Astrocyte (in vitro differentiated cells and primary cell): ENCODE results near the gene SNTB2. TPM values are rescaled to one million over a fixed set of nuclear protein-coding genes. Genes with fewer than 3 reads are reported as not detected.

Experiments used
- DNase-seq: peaks from one replicate; pipeline ENCODE4 v3.0.0-alpha.2; 2010; ENCODE audit warnings: low read depth
- FAIRE-seq: peaks from 2 replicates; lab custom pipeline; 2011; peaks lifted over from hg19 to GRCh38; lab: Jason Lieb, UNC
- H2AFZ ChIP-seq: 2 replicates; pipeline ENCODE4 v1.6.0; 2012; ENCODE audit warnings: low read depth, low read length, inconsistent platforms
- H3K27ac ChIP-seq: 2 replicates; pipeline ENCODE4 v1.5.1; 2011; ENCODE audit warnings: low read depth, low read length, inconsistent platforms
- H3K27me3 ChIP-seq: 2 replicates; pipeline ENCODE4 v1.6.0; 2011; ENCODE audit warnings: low read length, inconsistent platforms; ENCODE audit not compliant: insufficient read depth
- H3K36me3 ChIP-seq: 2 replicates; pipeline ENCODE4 v1.5.1; 2011; ENCODE audit warnings: low read length, inconsistent platforms; ENCODE audit not compliant: insufficient read depth
- H3K4me1 ChIP-seq: 2 replicates; pipeline ENCODE4 v1.5.1; 2011; ENCODE audit warnings: low read length, inconsistent platforms; ENCODE audit not compliant: insufficient read depth
- H3K4me2 ChIP-seq: 2 replicates; pipeline ENCODE4 v1.6.0; 2012; ENCODE audit warnings: low read length, inconsistent platforms
- H3K4me3 ChIP-seq: 2 replicates; pipeline ENCODE4 v1.5.1; 2011; ENCODE audit warnings: low read depth, mild to moderate bottlenecking, low read length, inconsistent platforms; ENCODE audit not compliant: insufficient read depth
- H3K79me2 ChIP-seq: 2 replicates; pipeline ENCODE4 v1.6.0; 2012; ENCODE audit warnings: mild to moderate bottlenecking, low read length, inconsistent platforms; ENCODE audit not compliant: insufficient read depth
- H3K9ac ChIP-seq: 2 replicates; pipeline ENCODE4 v1.6.0; 2012; ENCODE audit warnings: mild to moderate bottlenecking, low read length, inconsistent platforms
- H3K9me3 ChIP-seq: 2 replicates; pipeline ENCODE4 v1.5.1; 2012; ENCODE audit warnings: low read depth, mild to moderate bottlenecking, low read length, inconsistent platforms; ENCODE audit not compliant: insufficient read depth
- H4K20me1 ChIP-seq: 2 replicates; pipeline ENCODE4 v1.6.0; 2012; ENCODE audit warnings: low read length, inconsistent platforms; ENCODE audit not compliant: insufficient read depth
- H3K27ac Mint-ChIP-seq: one replicate; pipeline ENCODE4 v1.8.0; 2021; ENCODE audit warnings: mild to moderate bottlenecking, mixed read lengths; ENCODE audit not compliant: unreplicated experiment
- H3K27me3 Mint-ChIP-seq: one replicate; pipeline ENCODE4 v1.8.0; 2021; ENCODE audit warnings: low read depth, mixed read lengths; ENCODE audit not compliant: unreplicated experiment
- H3K36me3 Mint-ChIP-seq: one replicate; pipeline ENCODE4 v1.8.0; 2021; ENCODE audit warnings: low read depth, mixed read lengths; ENCODE audit not compliant: unreplicated experiment
- H3K4me1 Mint-ChIP-seq: one replicate; pipeline ENCODE4 v1.8.0; 2021; ENCODE audit warnings: low read depth, mixed read lengths; ENCODE audit not compliant: unreplicated experiment
- H3K4me3 Mint-ChIP-seq: one replicate; pipeline ENCODE4 v1.8.0; 2021; ENCODE audit warnings: mild to moderate bottlenecking, moderate library complexity, mixed read lengths; ENCODE audit not compliant: unreplicated experiment
- H3K9me3 Mint-ChIP-seq: one replicate; pipeline ENCODE4 v1.8.0; 2021; ENCODE audit warnings: mild to moderate bottlenecking, mixed read lengths; ENCODE audit not compliant: unreplicated experiment
- CTCF ChIP-seq: IDR thresholded peaks from 2 replicates; pipeline ENCODE4 v1.5.1; 2011; ENCODE audit warnings: low read depth, mild to moderate bottlenecking, inconsistent platforms, low read length, moderate library complexity; ENCODE audit not compliant: insufficient read depth
- EZH2 ChIP-seq: IDR thresholded peaks from 2 replicates; pipeline ENCODE4 v1.6.1; 2012; ENCODE audit warnings: mild to moderate bottlenecking, low read length, inconsistent platforms; ENCODE audit not compliant: insufficient read depth
- total RNA-seq: library from RNA; stranded (reverse); gene quantifications from 2 replicates; pipeline ENCODE4 v1.2.1, GENCODE V29; 2021

The SNTB2 gene
- total RNA-seq, 1 donor from 2014 or later: 30.4 TPM

- Mint-ChIP-seq H3K4me1 (peaks cover 20% of the 10 kb centered on the region), H3K27me3 (no peaks in the 10 kb centered on the region), H3K36me3 (peaks cover 24% of the 10 kb centered on the region), H3K9me3 (no peaks in the 10 kb centered on the region), H3K4me3 (peak within 1 kb of the TSS; percentile 88), H3K27ac (peak within 1 kb of the TSS; percentile 85)
- Histone ChIP-seq H3K36me3 (peaks cover 39% of the 10 kb centered on the region), H3K9ac (peak within 1 kb of the TSS; percentile 85), H4K20me1 (peaks cover 42% of the 10 kb centered on the region), H3K9me3 (no peaks in the 10 kb centered on the region), H3K4me3 (peak within 1 kb of the TSS; percentile 58), H2AFZ (peak within 1 kb of the TSS; percentile 88), H3K27me3 (no peaks in the 10 kb centered on the region), H3K4me2 (peak within 1 kb of the TSS; percentile 96), H3K4me1 (peaks cover 28% of the 10 kb centered on the region), H3K79me2 (peaks cover 75% of the 10 kb centered on the region), H3K27ac (peak within 1 kb of the TSS; percentile 63)
- no peak for TF ChIP-seq EZH2
- no peak for TF ChIP-seq CTCF
- no peak for FAIRE-seq
- peak; percentile 81 for DNase-seq
Measured at GRCh38 chr16:69330286-69331109, 143.5 kb downstream of the SNTB2 start, which contains the start of gene PDF. PDF (minus strand) TSS chr16:69330588; CDS start chr16:69330570, 18 bp downstream.

GRCh38 chr16:69334696-69335095 is 147.7 kb downstream of the SNTB2 start:
- TF ChIP-seq EZH2 (no peak), CTCF (no peak)
- peaks cover 25% of the 10 kb centered on the region for H3K36me3 ChIP-seq
- H3K27ac Mint-ChIP-seq: no peak overlapping the region
- FAIRE-seq: no peak
- no peak overlapping the region for H2AFZ ChIP-seq
- H3K79me2 ChIP-seq: peaks cover 69% of the 10 kb centered on the region
- H3K36me3 Mint-ChIP-seq: peaks cover 12% of the 10 kb centered on the region
- H3K9me3 ChIP-seq: no peaks in the 10 kb centered on the region
- no peak for DNase-seq
- peaks cover 5% of the 10 kb centered on the region for H4K20me1 ChIP-seq
- no peak overlapping the region for H3K27ac ChIP-seq
- no peak overlapping the region for H3K9ac ChIP-seq
- H3K4me3 ChIP-seq: no peak overlapping the region
- no peaks in the 10 kb centered on the region for H3K9me3 Mint-ChIP-seq
- peaks cover 10% of the 10 kb centered on the region for H3K4me1 Mint-ChIP-seq
- H3K4me3 Mint-ChIP-seq: no peak overlapping the region
- H3K4me1 ChIP-seq: peaks cover 14% of the 10 kb centered on the region
- no peaks in the 10 kb centered on the region for H3K27me3 Mint-ChIP-seq
- no peaks in the 10 kb centered on the region for H3K27me3 ChIP-seq
- no peak overlapping the region for H3K4me2 ChIP-seq
